T1000 (cell line): ENCODE data around the gene JUP.
A peak's percentile ranks its signal among the peaks of the same experiment; 100 is the strongest.
"Not testable (repeated sequence)": the region's sequence is repeated elsewhere in the genome, so short reads cannot be mapped to it uniquely, and the experiment has no call there.

Source experiments
- DNase-seq: peaks from one replicate; lab custom pipeline; 2025; ENCODE audit warnings: mixed read lengths; lab: John Stamatoyannopoulos, UW

JUP gene

DNA sequence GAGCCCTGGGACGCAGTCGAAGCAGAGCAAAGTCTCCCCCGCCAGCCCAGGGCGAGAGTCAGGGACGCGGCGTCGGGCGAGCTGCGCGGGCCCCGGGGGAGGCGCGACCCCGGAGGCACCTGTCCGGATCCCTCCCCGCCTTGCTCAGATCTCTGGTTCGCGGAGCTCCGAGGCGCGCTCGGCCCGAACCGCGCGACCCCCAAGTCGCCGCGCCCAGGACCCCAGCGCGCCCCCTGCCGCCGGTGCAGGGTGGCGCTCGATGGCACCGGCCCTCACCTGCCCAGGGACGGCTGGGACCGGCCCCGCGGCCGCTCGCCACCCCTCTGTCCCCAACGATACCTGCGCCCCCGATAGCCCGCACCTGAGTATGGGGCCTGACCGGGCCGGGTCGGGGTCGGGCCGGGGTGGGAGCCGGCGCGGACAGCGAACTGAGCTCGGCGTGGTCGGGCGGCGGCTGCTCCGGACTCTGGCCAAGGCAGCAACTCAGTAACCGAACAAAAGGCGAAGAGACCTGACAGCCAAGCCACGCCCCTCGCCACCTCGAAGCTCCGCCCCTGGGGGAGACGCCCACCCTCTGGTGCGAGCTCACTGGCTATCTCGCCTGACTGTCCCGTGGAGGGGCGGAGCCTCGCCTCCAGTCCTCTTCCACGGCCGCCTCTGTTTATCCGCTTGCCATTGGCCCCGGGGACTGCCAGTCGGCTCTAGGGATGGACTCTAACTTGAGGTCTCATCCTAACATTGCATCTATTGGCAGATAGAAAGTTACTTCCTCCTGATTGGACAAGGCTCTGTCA is at the start of gene JUP:
TSS of gene JUP (minus strand) at position 485 of the 794 bp plus-strand sequence. CDS start 14,857 bp downstream, outside the sequence.
- DNase-seq: peak; percentile 99

DNA sequence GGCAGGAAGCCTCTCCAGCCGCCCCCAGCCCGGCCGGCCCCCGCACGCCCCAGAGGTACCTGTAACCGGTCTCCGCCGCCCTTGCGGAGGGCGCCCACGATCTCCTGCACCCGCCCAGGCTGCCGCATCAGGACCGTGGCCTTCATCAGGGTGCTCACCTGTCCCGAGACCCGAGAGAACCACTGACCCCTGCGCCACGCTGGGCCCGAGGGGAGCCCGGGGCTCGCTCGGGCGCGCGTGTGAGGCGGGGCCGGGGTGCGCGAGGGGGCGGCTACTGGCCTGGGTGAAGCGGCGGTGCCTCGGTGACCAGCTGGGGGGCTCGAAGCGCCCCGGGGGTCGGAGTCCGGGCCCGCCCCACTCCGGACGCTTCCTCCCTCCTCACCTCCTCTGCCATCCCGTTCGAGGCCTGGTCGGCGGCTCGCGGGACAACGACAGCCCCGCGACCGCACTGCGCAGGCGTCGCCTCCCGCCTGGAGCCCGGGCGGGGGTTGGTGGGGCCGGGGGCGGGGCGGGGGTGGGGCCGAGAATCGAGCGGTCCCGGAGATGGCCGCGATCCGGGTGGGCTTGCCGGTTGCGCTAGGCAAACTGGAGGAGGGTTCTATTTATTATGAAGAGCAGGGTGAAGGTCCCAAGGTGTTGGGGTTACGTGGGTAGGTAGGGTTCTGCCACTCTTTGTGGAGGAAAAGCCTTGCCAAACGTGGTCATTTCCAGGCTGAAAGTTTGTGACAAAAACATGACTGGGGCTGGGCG is 49.5 kb upstream of the JUP start, which contains the start of gene NT5C3B:
TSS of gene NT5C3B (minus strand) at position 433 of the 750 bp plus-strand sequence. CDS start at position 394, 39 bp downstream.
- DNase-seq: peak; percentile 42

- no peak for DNase-seq
Observed at GRCh38 chr17:41835214-41835799, 48.8 kb upstream of the JUP start.

DNA sequence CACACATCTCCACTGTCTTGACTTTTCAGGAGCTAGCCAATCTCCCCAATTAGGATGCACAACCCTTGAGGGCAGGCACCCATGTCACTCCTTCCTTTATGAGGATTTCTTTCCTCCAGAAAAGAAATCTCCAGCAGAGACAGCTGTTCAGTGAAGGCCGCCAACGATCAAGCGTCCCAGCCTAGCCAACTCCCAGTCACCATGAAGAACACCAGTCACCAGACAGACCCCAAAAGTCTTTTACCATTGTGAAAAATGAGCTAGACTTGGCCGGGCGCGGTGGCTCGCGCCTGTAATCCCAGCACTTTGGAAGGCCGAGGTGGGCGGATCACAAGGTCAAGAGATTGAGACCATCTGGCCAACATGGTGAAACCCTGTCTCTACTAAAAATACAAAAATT is 43.5 kb upstream of the JUP start:
- not testable (repeated sequence) for DNase-seq

DNA sequence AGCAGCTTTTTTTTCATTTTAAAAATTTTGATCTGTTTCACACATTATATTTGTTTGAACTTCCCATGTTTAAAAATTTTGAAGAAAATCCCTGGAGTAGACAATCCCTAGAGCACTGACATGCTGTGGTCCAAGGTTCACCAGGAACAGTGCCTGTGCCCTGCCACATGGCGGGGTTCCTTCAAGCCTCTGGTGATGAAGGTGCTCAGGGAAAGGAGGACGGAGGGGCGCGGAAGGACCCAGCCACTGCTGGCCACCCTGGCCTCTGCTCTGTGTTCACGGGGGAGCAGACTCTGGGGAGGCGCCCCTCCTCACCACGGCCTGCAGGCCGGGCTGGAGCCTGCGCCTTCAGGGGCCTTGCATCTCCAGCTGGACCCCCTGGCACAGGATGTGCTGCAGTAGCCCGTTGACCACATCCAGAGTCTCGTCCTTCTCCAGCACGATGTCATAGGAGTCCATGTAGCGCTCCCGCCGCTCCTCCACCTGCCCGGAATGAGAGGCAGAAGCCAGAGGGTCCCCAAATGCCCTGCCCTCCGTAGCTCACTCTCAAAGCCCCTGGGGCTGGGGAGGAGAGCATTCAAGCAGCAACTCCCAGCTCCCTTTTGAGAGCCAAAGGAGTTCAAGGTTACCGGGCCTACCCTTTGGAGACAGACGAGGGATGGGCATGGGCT is 38.8 kb upstream of the JUP start:
- DNase-seq: no peak

DNA sequence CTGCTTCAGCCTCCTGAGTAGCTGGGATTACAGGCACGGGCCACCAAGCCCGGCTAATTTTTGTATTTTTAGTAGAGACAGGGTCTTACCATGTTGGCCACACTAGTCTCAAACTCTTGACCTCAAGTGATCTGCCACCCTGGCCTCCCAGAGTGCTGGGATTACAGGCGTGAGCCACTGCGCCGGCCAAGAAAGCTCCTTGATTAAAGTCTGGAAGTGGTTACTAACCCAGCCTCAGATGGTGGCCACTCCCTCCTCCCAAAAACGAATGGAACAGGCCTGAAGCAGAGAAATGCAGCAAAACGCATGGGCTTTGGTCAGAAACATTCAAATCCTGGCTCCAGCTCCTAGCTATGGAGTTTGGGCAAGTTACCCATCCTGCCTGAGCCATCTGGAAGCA is 37.6 kb upstream of the JUP start:
- DNase-seq: no peak

DNA sequence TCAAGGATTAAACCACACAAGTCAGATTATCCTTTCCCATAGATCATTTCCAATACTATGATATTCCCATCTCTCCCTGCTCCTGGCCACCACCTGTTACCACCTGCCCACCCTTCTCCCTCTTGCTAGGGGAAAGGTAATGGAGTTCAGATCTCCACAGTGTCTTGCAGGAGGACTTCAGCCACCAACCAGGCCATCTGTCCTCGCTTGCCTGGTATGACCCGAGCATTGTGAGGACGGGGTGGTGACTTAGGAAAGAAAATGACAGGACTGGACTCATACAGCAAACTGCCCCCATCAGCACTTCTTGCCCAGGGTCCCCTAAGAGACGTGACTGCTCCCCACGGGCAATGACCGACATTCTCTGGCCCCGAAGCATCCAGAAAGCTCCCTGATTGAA is 37.1 kb upstream of the JUP start:
- DNase-seq: no peak

DNA sequence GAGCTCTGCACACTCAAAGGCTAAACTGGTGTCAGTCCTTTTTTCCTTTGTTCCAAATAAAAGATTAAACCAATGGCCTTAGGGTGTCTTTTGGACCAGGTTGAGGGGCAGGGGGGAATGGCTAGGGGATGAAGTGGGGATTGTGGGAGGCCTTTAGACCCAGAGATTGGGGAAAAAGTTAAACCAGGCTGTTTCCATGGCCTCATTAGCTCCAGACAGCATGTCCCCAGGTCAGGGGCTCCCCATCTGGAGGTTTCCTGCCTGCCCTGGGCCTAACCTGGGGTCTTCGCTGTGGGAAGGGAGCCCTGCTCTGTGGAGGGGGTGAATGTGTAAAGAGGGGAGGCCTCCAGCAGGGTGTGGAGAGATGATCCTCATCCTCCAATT is 36.6 kb upstream of the JUP start:
- DNase-seq: no peak

DNA sequence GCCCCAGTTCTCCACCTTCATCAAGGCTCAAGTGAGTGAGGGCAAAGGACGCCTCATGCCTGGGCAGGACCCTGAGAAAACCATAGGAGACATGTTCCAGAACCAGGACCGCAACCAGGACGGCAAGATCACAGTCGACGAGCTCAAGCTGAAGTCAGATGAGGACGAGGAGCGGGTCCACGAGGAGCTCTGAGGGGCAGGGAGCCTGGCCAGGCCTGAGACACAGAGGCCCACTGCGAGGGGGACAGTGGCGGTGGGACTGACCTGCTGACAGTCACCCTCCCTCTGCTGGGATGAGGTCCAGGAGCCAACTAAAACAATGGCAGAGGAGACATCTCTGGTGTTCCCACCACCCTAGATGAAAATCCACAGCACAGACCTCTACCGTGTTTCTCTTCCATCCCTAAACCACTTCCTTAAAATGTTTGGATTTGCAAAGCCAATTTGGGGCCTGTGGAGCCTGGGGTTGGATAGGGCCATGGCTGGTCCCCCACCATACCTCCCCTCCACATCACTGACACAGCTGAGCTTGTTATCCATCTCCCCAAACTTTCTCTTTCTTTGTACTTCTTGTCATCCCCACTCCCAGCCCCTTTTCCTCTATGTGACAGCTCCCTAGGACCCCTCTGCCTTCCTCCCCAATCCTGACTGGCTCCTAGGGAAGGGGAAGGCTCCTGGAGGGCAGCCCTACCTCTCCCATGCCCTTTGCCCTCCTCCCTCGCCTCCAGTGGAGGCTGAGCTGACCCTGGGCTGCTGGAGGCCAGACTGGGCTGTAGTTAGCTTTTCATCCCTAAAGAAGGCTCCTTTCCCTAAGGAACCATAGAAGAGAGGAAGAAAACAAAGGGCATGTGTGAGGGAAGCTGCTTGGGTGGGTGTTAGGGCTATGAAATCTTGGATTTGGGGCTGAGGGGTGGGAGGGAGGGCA is 36.0 kb upstream of the JUP start:
- no peak for DNase-seq

- DNase-seq: no peak
Observed at GRCh38 chr17:41821776-41822175, 35.3 kb upstream of the JUP start.

DNA sequence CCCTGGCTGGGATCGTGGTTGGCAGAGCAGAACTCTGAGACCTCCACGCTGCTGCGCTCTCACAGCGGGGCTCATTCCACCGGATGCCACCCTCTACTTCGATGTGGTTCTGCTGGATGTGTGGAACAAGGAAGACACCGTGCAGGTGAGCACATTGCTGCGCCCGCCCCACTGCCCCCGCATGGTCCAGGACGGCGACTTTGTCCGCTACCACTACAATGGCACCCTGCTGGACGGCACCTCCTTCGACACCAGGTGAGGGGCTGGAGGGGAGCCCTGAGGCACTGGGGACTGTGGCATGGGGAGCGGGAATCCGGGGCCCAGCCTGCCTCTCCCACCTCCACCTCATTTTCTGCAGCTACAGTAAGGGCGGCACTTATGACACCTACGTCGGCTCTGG is 31.5 kb upstream of the JUP start:
- DNase-seq: no peak

DNA sequence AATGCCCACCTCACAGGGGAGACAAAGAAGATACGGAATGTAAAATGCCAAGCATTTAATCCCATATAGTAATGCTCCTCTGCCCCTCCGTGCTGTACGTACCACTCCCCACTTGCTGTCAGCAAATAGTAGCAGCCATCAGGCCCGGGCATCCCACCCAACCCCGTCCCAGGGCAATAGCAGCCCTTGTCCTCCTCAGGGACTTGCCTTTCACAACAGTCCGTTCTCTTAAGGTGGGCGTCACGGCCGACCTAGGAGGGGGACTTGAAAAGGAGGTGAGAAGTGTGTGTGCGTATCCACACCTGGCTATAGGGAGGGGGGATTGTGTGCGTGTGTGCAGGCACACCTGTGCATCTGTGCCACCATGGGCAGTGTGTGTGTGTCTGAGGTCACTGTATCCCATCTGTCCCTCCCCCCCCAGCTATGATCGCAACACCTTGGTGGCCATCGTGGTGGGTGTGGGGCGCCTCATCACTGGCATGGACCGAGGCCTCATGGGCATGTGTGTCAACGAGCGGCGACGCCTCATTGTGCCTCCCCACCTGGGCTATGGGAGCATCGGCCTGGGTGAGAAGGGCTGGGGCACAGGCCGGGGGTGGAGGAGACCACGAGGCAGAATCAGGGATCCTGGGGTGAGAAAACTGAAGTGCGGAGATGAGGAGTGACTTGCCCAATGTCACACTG is 30.3 kb upstream of the JUP start:
- no peak for DNase-seq

DNA sequence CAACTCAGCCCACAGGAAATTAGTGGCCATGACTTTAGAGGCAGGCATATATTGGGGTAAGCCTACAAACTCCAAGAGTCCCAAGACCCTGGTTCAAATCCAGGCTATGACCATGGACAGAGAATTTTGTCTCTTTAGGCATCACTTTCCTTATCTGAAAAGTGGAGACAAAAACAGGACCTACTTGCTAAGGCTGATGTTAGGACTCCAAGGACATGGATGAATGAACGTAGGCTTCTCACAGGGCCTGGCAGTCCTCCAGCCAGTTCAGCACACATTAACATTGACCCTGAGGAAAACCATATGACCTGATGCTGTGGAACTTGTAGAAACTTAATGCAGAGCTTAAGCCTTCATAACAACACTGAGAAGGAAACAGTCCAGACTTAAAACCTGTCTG is 27.7 kb upstream of the JUP start:
- DNase-seq: no peak

- no peak for DNase-seq
Observed at GRCh38 chr17:41813699-41814124, 27.2 kb upstream of the JUP start.

DNA sequence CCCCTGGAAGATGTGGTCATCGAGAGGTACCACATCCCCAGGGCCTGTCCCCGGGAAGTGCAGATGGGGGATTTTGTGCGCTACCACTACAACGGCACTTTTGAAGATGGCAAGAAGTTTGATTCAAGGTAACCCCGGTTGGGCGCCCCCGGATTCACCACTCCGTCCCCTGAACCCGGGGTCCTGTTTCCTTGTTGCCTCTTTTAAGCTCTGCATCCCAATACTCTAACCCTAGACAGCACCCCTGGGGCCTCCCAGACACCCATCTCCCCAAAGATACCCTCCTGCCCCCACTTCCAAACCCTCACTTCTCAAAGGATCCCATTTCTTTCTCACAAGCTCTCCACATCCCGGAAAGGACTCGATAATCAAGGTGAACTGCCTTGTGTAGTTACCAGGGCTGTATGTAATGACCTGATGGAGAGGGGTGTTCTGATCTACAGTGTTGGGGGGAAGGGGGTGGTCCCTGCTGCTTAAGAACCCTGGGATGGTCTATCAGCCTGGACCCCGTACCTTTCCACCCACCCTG is 26.7 kb upstream of the JUP start:
- DNase-seq: no peak

DNA sequence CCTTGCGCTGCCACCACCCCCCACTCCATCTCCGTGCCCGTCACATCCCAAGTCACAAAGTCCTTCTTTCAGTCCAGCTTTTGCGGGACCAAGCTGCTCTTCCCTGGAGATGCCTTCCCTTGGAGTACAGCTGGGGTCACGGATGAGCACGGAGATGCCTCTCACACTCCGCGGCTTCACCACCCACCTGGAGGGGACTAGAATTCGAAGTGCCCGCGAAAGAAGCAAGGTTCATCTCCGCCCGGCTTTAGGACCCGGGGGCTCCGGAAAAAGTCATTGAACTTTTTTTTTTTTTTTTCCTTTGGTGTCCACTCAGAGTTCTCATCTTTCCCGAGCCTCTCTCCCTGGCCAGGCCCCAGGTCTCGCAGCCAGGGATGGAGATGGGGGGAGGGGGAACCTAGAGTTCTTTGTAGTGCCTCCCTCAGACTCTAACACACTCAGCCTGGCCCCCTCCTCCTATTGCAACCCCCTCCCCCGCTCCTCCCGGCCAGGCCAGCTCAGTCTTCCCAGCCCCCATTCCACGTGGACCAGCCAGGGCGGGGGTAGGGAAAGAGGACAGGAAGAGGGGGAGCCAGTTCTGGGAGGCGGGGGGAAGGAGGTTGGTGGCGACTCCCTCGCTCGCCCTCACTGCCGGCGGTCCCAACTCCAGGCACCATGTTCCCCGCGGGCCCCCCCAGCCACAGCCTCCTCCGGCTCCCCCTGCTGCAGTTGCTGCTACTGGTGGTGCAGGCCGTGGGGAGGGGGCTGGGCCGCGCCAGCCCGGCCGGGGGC is 26.1 kb upstream of the JUP start, which contains the start of gene FKBP10:
TSS of gene FKBP10 (plus strand) at position 624 of the 771 bp plus-strand sequence. CDS start at position 655, 31 bp downstream.
- DNase-seq: peak; percentile 82

- DNase-seq: peak; percentile 86
Observed at GRCh38 chr17:41811549-41812380, 25.3 kb upstream of the JUP start, which contains the start of gene P3H4. Gene P3H4, minus strand, starts transcription at chr17:41811949. Its CDS starts 34 bp downstream, at chr17:41811915.
